ENCODE measurements around the gene ENO1. TPM values are rescaled to one million over a fixed set of nuclear protein-coding genes. Genes with fewer than 3 reads are reported as not detected.

The ENO1 gene
- total RNA-seq, 1 donor: 1,591 TPM

DNA sequence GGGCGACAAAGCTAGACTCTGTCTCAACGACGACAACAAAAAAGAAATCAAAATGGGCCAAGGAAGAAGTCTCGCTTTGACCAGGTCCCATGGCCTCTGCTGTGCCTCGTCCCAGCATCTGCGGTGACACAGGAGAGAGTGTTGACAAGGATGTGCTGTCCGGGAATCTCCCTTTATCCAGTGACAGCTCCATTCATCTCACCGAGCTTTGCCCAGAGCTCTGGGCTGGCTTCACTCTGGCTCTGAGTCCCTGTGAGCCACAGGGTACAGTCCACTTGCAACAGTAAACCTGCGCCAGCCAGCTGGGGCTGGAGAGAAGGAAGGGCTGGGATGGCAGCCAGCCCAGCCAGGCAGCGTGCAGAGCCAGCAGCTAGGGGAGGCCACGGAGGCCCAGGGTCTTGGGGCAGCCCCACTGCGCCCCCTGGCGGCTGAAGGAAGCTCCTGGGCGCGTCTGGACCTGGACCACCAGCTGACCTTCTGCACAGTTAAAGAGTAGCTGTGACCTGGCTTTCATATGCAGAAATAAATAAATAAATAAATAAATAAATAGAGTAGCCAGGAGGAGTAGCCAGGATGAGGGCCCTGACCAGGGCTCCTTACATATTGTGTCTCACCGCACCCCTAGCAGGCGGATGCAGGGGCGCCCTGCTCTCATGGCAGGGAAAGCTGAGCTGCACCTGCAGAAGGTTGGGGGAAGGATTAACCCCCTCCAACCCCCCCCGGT lies 29.7 kb downstream of the ENO1 start:
- H2AFZ ChIP-seq (ENCODE audit: low read length): no peak overlapping the region

DNA sequence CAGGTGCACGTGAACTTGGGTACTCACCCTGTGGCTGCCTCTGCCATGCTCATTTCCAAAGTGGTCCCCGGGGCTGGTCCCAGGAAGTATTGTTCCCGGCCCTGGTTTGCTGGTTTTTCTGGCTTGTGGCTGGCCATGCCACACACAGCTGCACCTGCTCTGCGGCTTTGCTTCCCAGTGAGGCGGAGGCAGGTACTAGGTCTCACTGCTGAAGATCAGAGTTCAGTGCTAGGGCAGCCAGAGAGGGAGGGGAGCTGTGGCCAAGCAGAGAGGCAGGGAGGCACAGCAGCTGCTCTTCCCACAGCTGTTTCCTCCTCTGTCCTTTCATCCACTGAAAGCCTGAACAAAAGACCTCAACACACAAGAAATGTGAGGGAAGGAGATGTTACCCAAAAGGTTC lies 30.5 kb downstream of the ENO1 start:
- Histone ChIP-seq H3K4me2 (ENCODE audit: insufficient read depth, low read length) (no peak overlapping the region), H3K79me2 (ENCODE audit: insufficient read depth, low read length) (no peaks in the 10 kb centered on the region), H4K20me1 (ENCODE audit: insufficient read depth, low read length) (no peaks in the 10 kb centered on the region), H3K4me3 (ENCODE audit: insufficient read depth, low read length) (no peak overlapping the region), H3K27ac (ENCODE audit: low read depth, low read length) (no peak overlapping the region), H3K4me1 (ENCODE audit: insufficient read depth, low read length) (no peaks in the 10 kb centered on the region), H2AFZ (ENCODE audit: low read length) (no peak overlapping the region), H3K9me3 (ENCODE audit: low read depth, low read length) (peaks cover 1% of the 10 kb centered on the region), H3K27me3 (ENCODE audit: insufficient read depth, low read length) (peaks cover 13% of the 10 kb centered on the region), H3K36me3 (ENCODE audit: insufficient read depth, low read length) (no peaks in the 10 kb centered on the region)
- no peak for DNase-seq (ENCODE audit: insufficient read length, low spot score, missing footprints)
- TF ChIP-seq CTCF (IDR thresholded peaks at IDR 0.05; ENCODE audit: extremely low read depth, low read depth, low read length): no peak

More for the DNA sequence above, 29.7 kb downstream of the ENO1 start:
- no peaks in the 10 kb centered on the region for H3K36me3 ChIP-seq (ENCODE audit: insufficient read depth, low read length)
- H3K4me3 ChIP-seq (ENCODE audit: insufficient read depth, low read length): no peak overlapping the region
- peaks cover 13% of the 10 kb centered on the region for H3K27me3 ChIP-seq (ENCODE audit: insufficient read depth, low read length)
- no peak overlapping the region for H3K27ac ChIP-seq (ENCODE audit: low read depth, low read length)
- peak; percentile 76 for TF ChIP-seq CTCF (IDR thresholded peaks at IDR 0.05; ENCODE audit: extremely low read depth, low read depth, low read length)
- DNase-seq (ENCODE audit: insufficient read length, low spot score, missing footprints): peak; percentile 96
- no peaks in the 10 kb centered on the region for H3K9me3 ChIP-seq (ENCODE audit: low read depth, low read length)
- no peaks in the 10 kb centered on the region for H3K79me2 ChIP-seq (ENCODE audit: insufficient read depth, low read length)
- H4K20me1 ChIP-seq (ENCODE audit: insufficient read depth, low read length): no peaks in the 10 kb centered on the region
- no peaks in the 10 kb centered on the region for H3K4me1 ChIP-seq (ENCODE audit: insufficient read depth, low read length)
- peak overlapping the region; percentile 45 for H3K4me2 ChIP-seq (ENCODE audit: insufficient read depth, low read length)

GRCh38 chr1:8846263-8846662 lies 32.2 kb downstream of the ENO1 start:
- no peak for TF ChIP-seq CTCF (IDR thresholded peaks at IDR 0.05; ENCODE audit: extremely low read depth, low read depth, low read length)
- no peaks in the 10 kb centered on the region for H3K36me3 ChIP-seq (ENCODE audit: insufficient read depth, low read length)
- no peak overlapping the region for H3K4me2 ChIP-seq (ENCODE audit: insufficient read depth, low read length)
- no peaks in the 10 kb centered on the region for H4K20me1 ChIP-seq (ENCODE audit: insufficient read depth, low read length)
- H3K4me1 ChIP-seq (ENCODE audit: insufficient read depth, low read length): no peaks in the 10 kb centered on the region
- no peak for DNase-seq (ENCODE audit: insufficient read length, low spot score, missing footprints)
- H3K79me2 ChIP-seq (ENCODE audit: insufficient read depth, low read length): no peaks in the 10 kb centered on the region
- peaks cover 3% of the 10 kb centered on the region for H3K9me3 ChIP-seq (ENCODE audit: low read depth, low read length)
- no peak overlapping the region for H2AFZ ChIP-seq (ENCODE audit: low read length)
- H3K27me3 ChIP-seq (ENCODE audit: insufficient read depth, low read length): peaks cover 13% of the 10 kb centered on the region
- H3K27ac ChIP-seq (ENCODE audit: low read depth, low read length): no peak overlapping the region
- no peak overlapping the region for H3K4me3 ChIP-seq (ENCODE audit: insufficient read depth, low read length)

GRCh38 chr1:8845104-8846097 lies 33.1 kb downstream of the ENO1 start:
- Histone ChIP-seq H3K4me3 (ENCODE audit: insufficient read depth, low read length) (no peak overlapping the region), H4K20me1 (ENCODE audit: insufficient read depth, low read length) (no peaks in the 10 kb centered on the region), H3K27ac (ENCODE audit: low read depth, low read length) (no peak overlapping the region), H3K4me2 (ENCODE audit: insufficient read depth, low read length) (no peak overlapping the region), H2AFZ (ENCODE audit: low read length) (no peak overlapping the region), H3K27me3 (ENCODE audit: insufficient read depth, low read length) (peaks cover 13% of the 10 kb centered on the region), H3K9me3 (ENCODE audit: low read depth, low read length) (peaks cover 3% of the 10 kb centered on the region), H3K79me2 (ENCODE audit: insufficient read depth, low read length) (no peaks in the 10 kb centered on the region), H3K36me3 (ENCODE audit: insufficient read depth, low read length) (no peaks in the 10 kb centered on the region), H3K4me1 (ENCODE audit: insufficient read depth, low read length) (no peaks in the 10 kb centered on the region)
- TF ChIP-seq CTCF (IDR thresholded peaks at IDR 0.05; ENCODE audit: extremely low read depth, low read depth, low read length): no peak
- no peak for DNase-seq (ENCODE audit: insufficient read length, low spot score, missing footprints)

All from osteoblast (primary cell).